SH-SY5Y (cell line): ENCODE data around the gene POTEF.

Experiments
- GATA2 ChIP-seq: IDR thresholded peaks from 2 replicates; pipeline ENCODE4 v1.6.1; 2011; ENCODE audit warnings: mild to moderate bottlenecking, low read depth, low read length
- GATA3 ChIP-seq: IDR thresholded peaks from 2 replicates; pipeline ENCODE4 v1.6.1; 2011; ENCODE audit warnings: low read depth, mild to moderate bottlenecking, low read length, moderate library complexity

The POTEF gene

GRCh38 chr2:130135692-130136541, 6.9 kb upstream of the POTEF start:
- TF ChIP-seq GATA3 (no peak), GATA2 (no peak)
